WTC11 (cell line): ENCODE measurements around the gene ZNF324. TPM values are rescaled to one million over a fixed set of nuclear protein-coding genes. Genes with fewer than 3 reads are reported as not detected.

Experiments used
- ATAC-seq: fragments of 200-7000 bp; cut with Tn5 transposase; 2 replicates; pipeline ENCODE4 v1.10.0; 2021; ENCODE audit warnings: mild to moderate bottlenecking, moderate library complexity
- CTCF ChIA-PET: fragments of 300-600 bp; sonication (Branson Sonifier 250); formaldehyde crosslinking; loops from one replicate; lab custom pipeline; 2021; ENCODE audit warnings: antibody characterized with exemption; lab: Charles Lee
- POLR2A ChIA-PET: fragments of 350-600 bp; sonication (Branson Sonifier 250); formaldehyde crosslinking; loops from one replicate; lab custom pipeline; 2021; ENCODE audit warnings: antibody characterized with exemption; lab: Charles Lee
- DNase-seq: peaks from one replicate; pipeline ENCODE4 v3.0.0; 2021; ENCODE audit warnings: low spot score
- H3K27ac Mint-ChIP-seq: 2 replicates; pipeline ENCODE4 v1.8.0; 2021; ENCODE audit warnings: mixed read lengths
- H3K27me3 Mint-ChIP-seq: 2 replicates; pipeline ENCODE4 v1.8.0; 2021; ENCODE audit warnings: low read depth, mild to moderate bottlenecking, moderate library complexity, mixed read lengths
- H3K36me3 Mint-ChIP-seq: 2 replicates; pipeline ENCODE4 v1.8.0; 2021; ENCODE audit warnings: mixed read lengths
- H3K4me1 Mint-ChIP-seq: 2 replicates; pipeline ENCODE4 v1.8.0; 2022; ENCODE audit warnings: mixed read lengths
- H3K4me3 Mint-ChIP-seq: 2 replicates; pipeline ENCODE4 v1.8.0; 2021; ENCODE audit warnings: mild to moderate bottlenecking, moderate library complexity, mixed read lengths
- H3K9me3 Mint-ChIP-seq: 2 replicates; pipeline ENCODE4 v1.8.0; 2021; ENCODE audit warnings: mixed read lengths
- ATF1 ChIP-seq: sonication (generic); formaldehyde crosslinking; IDR thresholded peaks from 2 replicates; pipeline ENCODE4 v1.8.1; 2023; ENCODE audit warnings: mild to moderate bottlenecking, moderate library complexity, missing genetic modification reagents
- ATF6 ChIP-seq: sonication (generic); formaldehyde crosslinking; IDR thresholded peaks from 2 replicates; pipeline ENCODE4 v1.8.1; 2023; ENCODE audit warnings: mild to moderate bottlenecking, missing genetic modification reagents
- CREB1 ChIP-seq: sonication (generic); formaldehyde crosslinking; IDR thresholded peaks from 2 replicates; pipeline ENCODE4 v1.8.0; 2023; ENCODE audit warnings: mild to moderate bottlenecking, missing genetic modification reagents
- E2F4 ChIP-seq: sonication (generic); formaldehyde crosslinking; IDR thresholded peaks from 2 replicates; pipeline ENCODE4 v1.8.1; 2022; ENCODE audit warnings: low read depth, mild to moderate bottlenecking, moderate library complexity, missing genetic modification reagents, borderline replicate concordance
- ERG ChIP-seq: fragments of 250-450 bp; sonication (Bioruptor Pico); IDR thresholded peaks from 2 replicates; pipeline ENCODE4 v1.8.0; 2021; ENCODE audit warnings: mild to moderate bottlenecking
- GTF2I ChIP-seq: fragments of 250-450 bp; sonication (Bioruptor Pico); conservative IDR thresholded peaks from 2 replicates; pipeline ENCODE4 v1.4.0; 2021; ENCODE audit warnings: mild to moderate bottlenecking
- IRF1 ChIP-seq: sonication (generic); formaldehyde crosslinking; IDR thresholded peaks from 2 replicates; pipeline ENCODE4 v1.8.0; 2023; ENCODE audit warnings: missing genetic modification reagents
- JAZF1 ChIP-seq: fragments of 250-450 bp; sonication (Bioruptor Pico); IDR thresholded peaks from 2 replicates; pipeline ENCODE4 v1.9.0; 2021; ENCODE audit warnings: moderate library complexity, mild to moderate bottlenecking, inconsistent platforms
- MLX ChIP-seq: sonication (generic); formaldehyde crosslinking; IDR thresholded peaks from 2 replicates; pipeline ENCODE4 v1.8.1; 2023; ENCODE audit warnings: mild to moderate bottlenecking, missing genetic modification reagents, moderate library complexity
- MXD4 ChIP-seq: fragments of 250-450 bp; sonication (Bioruptor Pico); IDR thresholded peaks from 2 replicates; pipeline ENCODE4 v1.8.0; 2021; ENCODE audit warnings: mild to moderate bottlenecking, moderate library complexity, borderline replicate concordance
- NR2C2 ChIP-seq: sonication (generic); formaldehyde crosslinking; IDR thresholded peaks from 2 replicates; pipeline ENCODE4 v1.8.0; 2022; ENCODE audit warnings: mild to moderate bottlenecking, missing genetic modification reagents
- TCF7 ChIP-seq: sonication (generic); formaldehyde crosslinking; IDR thresholded peaks from 2 replicates; pipeline ENCODE4 v1.8.0; 2022; ENCODE audit warnings: mild to moderate bottlenecking, low read depth, missing genetic modification reagents, moderate library complexity
- TEAD1 ChIP-seq: sonication (generic); formaldehyde crosslinking; IDR thresholded peaks from 2 replicates; pipeline ENCODE4 v1.8.0; 2022; ENCODE audit warnings: mild to moderate bottlenecking, missing genetic modification reagents
- ZNF232 ChIP-seq: sonication (generic); formaldehyde crosslinking; IDR thresholded peaks from 2 replicates; pipeline ENCODE4 v1.8.0; 2022; ENCODE audit warnings: mild to moderate bottlenecking, missing genetic modification reagents
- ZNF263 ChIP-seq: sonication (generic); formaldehyde crosslinking; IDR thresholded peaks from 2 replicates; pipeline ENCODE4 v1.8.1; 2022; ENCODE audit warnings: low read depth, mild to moderate bottlenecking, moderate library complexity, missing genetic modification reagents
- total RNA-seq: library from RNA; stranded (reverse); gene quantifications from 3 replicates; pipeline ENCODE4 v1.2.3, GENCODE V29; 2021

Gene ZNF324
- total RNA-seq, 1 experiment from 2014 or later: 5.9 TPM

- H3K27me3 Mint-ChIP-seq: peaks cover 22% of the 10 kb centered on the region
- DNase-seq (no peak), ATAC-seq (no peak)
- H3K4me1 Mint-ChIP-seq: peaks cover 8% of the 10 kb centered on the region
- peaks cover 10% of the 10 kb centered on the region for H3K36me3 Mint-ChIP-seq
- TF ChIP-seq TEAD1 (no peak), ZNF232 (CRISPR knock-in tag) (no peak), ATF6 (CRISPR knock-in tag) (no peak), TCF7 (no peak), JAZF1 (CRISPR knock-in tag) (no peak), ERG (CRISPR knock-in tag) (no peak), ZNF263 (CRISPR knock-in tag) (no peak), IRF1 (CRISPR knock-in tag) (no peak), MLX (CRISPR knock-in tag) (no peak), CREB1 (no peak)
- POLR2A ChIA-PET: no interaction called here
- peaks cover 14% of the 10 kb centered on the region for H3K9me3 Mint-ChIP-seq
- H3K4me3 Mint-ChIP-seq: no peak overlapping the region
- CTCF ChIA-PET: no interaction called here
- H3K27ac Mint-ChIP-seq: no peak overlapping the region
These were observed 43.4 kb downstream of the ZNF324 start for GRCh38 chr19:58510084-58510862.

GRCh38 chr19:58511353-58512208 is 44.7 kb downstream of the ZNF324 start, which contains the start of gene SLC27A5:
SLC27A5 (minus strand) TSS chr19:58511992; CDS start chr19:58511955, 37 bp downstream.
- Mint-ChIP-seq H3K27me3 (peaks cover 20% of the 10 kb centered on the region), H3K27ac (no peak within 1 kb of the TSS), H3K4me3 (no peak within 1 kb of the TSS), H3K4me1 (peaks cover 18% of the 10 kb centered on the region), H3K9me3 (peaks cover 11% of the 10 kb centered on the region), H3K36me3 (peaks cover 15% of the 10 kb centered on the region)
- ATAC-seq (no peak), DNase-seq (no peak)
- POLR2A ChIA-PET: interaction anchor here (0.8 kb wide), 1 partner anchor 44 kb away, joined by 3 read pairs; no protein-coding TSS in a partner anchor
- CTCF ChIA-PET: no interaction called here
- TF ChIP-seq GTF2I (CRISPR knock-in tag) (no peak), MXD4 (CRISPR knock-in tag) (no peak), ATF1 (CRISPR knock-in tag) (no peak), E2F4 (no peak), TEAD1 (no peak), NR2C2 (no peak)
- TF ChIP-seq, all 79 proteins: peak for 0
